Choroid plexus epithelial cell (primary cell): Measurements from ENCODE around the gene GALK2.

Source experiments
- DNase-seq: peaks from one replicate; pipeline ENCODE4 v3.0.0-alpha.2; 2010; ENCODE audit warnings: low read depth
- H3K4me3 ChIP-seq: 2 replicates; pipeline ENCODE4 v1.5.1; 2011; ENCODE audit warnings: low read depth, mild to moderate bottlenecking, control low read depth, low read length, moderate library complexity
- TF ChIP-seq, protein P1 (sequence below): conservative IDR thresholded peaks from 2 replicates; pipeline ENCODE4 v1.5.1; 2011; ENCODE audit warnings: low read depth, mild to moderate bottlenecking, control low read depth, inconsistent platforms, low read length, moderate library complexity

GALK2 gene

DNA sequence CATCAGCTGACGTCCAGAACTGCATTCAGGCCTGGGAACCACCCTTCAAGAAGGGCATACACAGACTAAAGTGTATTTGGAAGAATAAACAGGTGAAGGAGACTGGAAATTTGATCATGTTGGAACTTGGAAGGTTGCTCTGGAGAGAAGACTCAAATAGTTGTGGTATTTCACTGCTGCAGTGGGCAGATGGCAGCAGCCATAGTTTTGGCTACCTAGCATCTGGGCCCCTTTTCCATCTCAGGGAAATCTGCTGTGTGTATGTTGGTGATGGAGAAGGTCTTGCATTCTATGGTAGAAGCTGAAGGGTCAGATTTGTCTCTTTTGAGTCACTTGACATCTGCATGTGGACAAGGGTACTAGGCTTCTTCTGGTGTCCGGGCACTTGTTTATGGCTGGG lies 138.6 kb downstream of the GALK2 start:
- no peak for DNase-seq
- TF ChIP-seq, protein P1, sequence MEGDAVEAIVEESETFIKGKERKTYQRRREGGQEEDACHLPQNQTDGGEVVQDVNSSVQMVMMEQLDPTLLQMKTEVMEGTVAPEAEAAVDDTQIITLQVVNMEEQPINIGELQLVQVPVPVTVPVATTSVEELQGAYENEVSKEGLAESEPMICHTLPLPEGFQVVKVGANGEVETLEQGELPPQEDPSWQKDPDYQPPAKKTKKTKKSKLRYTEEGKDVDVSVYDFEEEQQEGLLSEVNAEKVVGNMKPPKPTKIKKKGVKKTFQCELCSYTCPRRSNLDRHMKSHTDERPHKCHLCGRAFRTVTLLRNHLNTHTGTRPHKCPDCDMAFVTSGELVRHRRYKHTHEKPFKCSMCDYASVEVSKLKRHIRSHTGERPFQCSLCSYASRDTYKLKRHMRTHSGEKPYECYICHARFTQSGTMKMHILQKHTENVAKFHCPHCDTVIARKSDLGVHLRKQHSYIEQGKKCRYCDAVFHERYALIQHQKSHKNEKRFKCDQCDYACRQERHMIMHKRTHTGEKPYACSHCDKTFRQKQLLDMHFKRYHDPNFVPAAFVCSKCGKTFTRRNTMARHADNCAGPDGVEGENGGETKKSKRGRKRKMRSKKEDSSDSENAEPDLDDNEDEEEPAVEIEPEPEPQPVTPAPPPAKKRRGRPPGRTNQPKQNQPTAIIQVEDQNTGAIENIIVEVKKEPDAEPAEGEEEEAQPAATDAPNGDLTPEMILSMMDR, result no peak
- no peak overlapping the region for H3K4me3 ChIP-seq

DNA sequence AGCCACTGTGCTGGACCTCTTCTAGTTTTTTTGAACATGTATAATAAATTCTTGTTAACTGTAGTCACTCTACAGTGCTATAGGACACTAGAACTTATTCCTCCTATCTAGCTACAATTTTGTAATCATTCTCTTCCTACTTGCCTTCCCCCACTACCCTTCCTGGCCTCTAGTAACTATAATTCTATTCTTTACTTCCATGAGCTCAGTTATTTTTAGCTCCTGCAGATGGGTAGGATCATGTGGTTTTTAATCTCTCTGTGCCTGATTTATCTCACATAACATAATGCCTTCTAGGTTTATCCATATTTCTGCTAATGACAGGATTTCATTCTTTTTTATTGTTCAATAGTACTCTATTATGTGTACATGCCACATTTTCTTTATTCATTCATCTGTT lies 139.8 kb downstream of the GALK2 start:
- TF ChIP-seq, protein P1, result no peak
- no peak overlapping the region for H3K4me3 ChIP-seq
- peak; percentile 11 for DNase-seq

DNA sequence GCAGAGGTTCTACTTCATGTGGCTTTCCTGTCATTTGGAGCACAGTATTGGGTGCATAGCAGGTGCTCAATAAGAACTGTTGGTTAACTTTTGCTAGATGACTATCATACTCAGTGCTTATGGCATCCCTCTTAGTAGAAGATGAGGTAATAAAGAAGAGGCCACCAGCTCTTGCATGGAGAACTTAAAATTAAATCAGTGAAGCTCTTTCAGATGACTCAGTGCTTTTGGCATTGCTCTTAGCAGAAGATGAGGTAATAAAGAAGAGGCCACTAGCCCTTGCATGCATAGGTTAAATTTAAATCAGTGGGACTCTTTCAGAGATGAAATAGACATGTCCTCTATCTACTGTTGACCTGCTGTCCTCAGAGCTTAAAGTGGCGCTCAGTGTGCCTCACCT lies 143.6 kb downstream of the GALK2 start:
- TF ChIP-seq, protein P1, result no peak
- DNase-seq, result peak; percentile 87
- H3K4me3 ChIP-seq, result no peak overlapping the region

GRCh38 chr15:49314716-49315115 lies 144.7 kb downstream of the GALK2 start:
- no peak overlapping the region for H3K4me3 ChIP-seq
- DNase-seq, result no peak
- TF ChIP-seq, protein P1, result no peak

GRCh38 chr15:49315391-49315823 lies 145.4 kb downstream of the GALK2 start:
- H3K4me3 ChIP-seq, result no peak overlapping the region
- TF ChIP-seq, protein P1, result no peak
- DNase-seq, result peak; percentile 47

DNA sequence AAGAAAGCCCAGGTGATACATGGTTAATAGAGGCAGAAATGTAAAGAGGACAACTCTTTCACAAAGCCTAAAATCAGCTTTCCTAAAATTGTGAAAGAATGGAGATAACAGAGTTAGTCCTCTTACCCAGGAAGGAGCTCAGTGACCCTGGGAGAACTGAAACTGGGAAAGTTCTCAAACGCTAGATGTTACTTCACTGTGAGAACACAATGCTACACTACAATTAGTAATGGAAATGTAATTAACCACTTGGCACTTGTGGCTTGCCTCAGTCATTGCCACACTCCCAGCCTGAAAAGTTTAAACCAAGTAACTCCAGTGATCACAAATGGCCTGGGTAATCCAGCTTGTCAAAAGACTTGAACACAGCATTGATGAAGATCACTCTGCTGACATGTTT lies 150.3 kb downstream of the GALK2 start:
- TF ChIP-seq, protein P1, result no peak

DNA sequence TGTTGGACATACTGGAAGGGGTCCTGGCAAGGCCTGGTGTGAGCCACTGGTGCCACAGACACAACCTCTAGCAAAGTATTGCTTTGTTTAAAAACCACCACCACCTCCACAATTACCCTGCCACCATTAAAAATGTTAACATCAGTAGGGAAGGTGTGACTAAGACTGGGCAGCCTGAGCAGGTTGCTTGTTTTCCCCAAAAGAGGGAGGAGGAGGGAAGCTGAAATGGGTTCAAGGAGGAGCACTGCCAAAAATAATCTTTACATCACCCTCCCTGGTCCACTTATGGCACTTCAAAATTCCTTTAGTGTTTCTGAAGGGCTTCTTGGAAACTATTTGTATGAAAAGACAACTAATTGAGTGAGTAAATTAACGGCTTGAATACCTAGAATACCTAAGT lies 153.2 kb downstream of the GALK2 start:
- no peak for DNase-seq
- TF ChIP-seq, protein P1, result no peak
- no peak overlapping the region for H3K4me3 ChIP-seq

More for the DNA sequence above, 150.3 kb downstream of the GALK2 start:
- no peak overlapping the region for H3K4me3 ChIP-seq
- DNase-seq, result no peak
